K562 (cell line): ENCODE data around the gene ZMIZ1. TPM values are rescaled to one million over a fixed set of nuclear protein-coding genes. Genes with fewer than 3 reads are reported as not detected.

Experiments
- CEBPB ChIP-seq: fragments of 450-650 bp; IDR thresholded peaks from 2 replicates; pipeline ENCODE4 v1.6.1; 2016; ENCODE audit warnings: missing genetic modification characterization, missing compliant biosample characterization
- CEBPG ChIP-seq, 3 experiments: fragments of 200-800 bp in 1 of 3; sonication (Bioruptor generic) in 1 of 3; sonication (generic) in 1 of 3; formaldehyde crosslinking in 1 of 3; IDR thresholded peaks in 2 of 3; conservative IDR thresholded peaks in 1 of 3; 2 replicates each; pipeline versions ENCODE4 v1.6.1 to v1.8.0; 2016 to 2022; ENCODE audit warnings: missing compliant biosample characterization in 2 of 3, missing genetic modification characterization in 2 of 3, mild to moderate bottlenecking in 1 of 3, missing genetic modification reagents in 1 of 3
- ETV6 ChIP-seq, 3 experiments: fragments of 150-350 bp in 1 of 3; sonication (generic) in 1 of 3; formaldehyde crosslinking in 1 of 3; IDR thresholded peaks; 2 replicates each; pipeline versions ENCODE4 v1.6.1 to v1.8.0; 2014 to 2022; ENCODE audit warnings: borderline replicate concordance in 2 of 3, low read depth in 2 of 3, antibody characterized with exemption in 1 of 3, low read length in 1 of 3, mild to moderate bottlenecking in 1 of 3, missing genetic modification reagents in 1 of 3
- IRF2 ChIP-seq: sonication (generic); formaldehyde crosslinking; IDR thresholded peaks from 2 replicates; pipeline ENCODE4 v1.8.1; 2022; ENCODE audit warnings: mild to moderate bottlenecking, missing genetic modification reagents
- NCOR1 ChIP-seq: fragments of 450-650 bp; IDR thresholded peaks from 2 replicates; pipeline ENCODE4 v1.6.1; 2016; ENCODE audit warnings: mild to moderate bottlenecking, moderate library complexity
- NR3C1 ChIP-seq: sonication (generic); formaldehyde crosslinking; IDR thresholded peaks from 2 replicates; pipeline ENCODE4 v1.8.1; 2022; ENCODE audit warnings: missing genetic modification reagents
- POLR2B ChIP-seq: fragments of 450-650 bp; IDR thresholded peaks from 2 replicates; pipeline ENCODE4 v1.6.1; 2018; ENCODE audit warnings: low read depth; ENCODE audit not compliant: partially characterized antibody
- PTTG1 ChIP-seq: fragments of 450-650 bp; IDR thresholded peaks from 2 replicates; pipeline ENCODE4 v1.6.1; 2016; ENCODE audit warnings: low read depth, mild to moderate bottlenecking, missing genetic modification characterization, missing compliant biosample characterization
- RBM15 ChIP-seq: fragments of 200-400 bp; formaldehyde crosslinking; IDR thresholded peaks from 2 replicates; pipeline ENCODE4 v1.6.1; 2018; ENCODE audit warnings: mild to moderate bottlenecking, low read length, moderate library complexity; ENCODE audit not compliant: insufficient read depth
- SRSF9 ChIP-seq: fragments of 200-400 bp; formaldehyde crosslinking; IDR thresholded peaks from 2 replicates; pipeline ENCODE4 v1.6.1; 2017; ENCODE audit warnings: low read depth, low read length, borderline replicate concordance
- ZNF511 ChIP-seq: sonication (generic); formaldehyde crosslinking; IDR thresholded peaks from 2 replicates; pipeline ENCODE4 v1.8.0; 2022; ENCODE audit warnings: mild to moderate bottlenecking, missing genetic modification reagents
- ZNF592 ChIP-seq: fragments of 450-650 bp; IDR thresholded peaks from 2 replicates; pipeline ENCODE4 v1.6.1; 2017; ENCODE audit warnings: antibody characterized with exemption, mild to moderate bottlenecking
- ZSCAN29 ChIP-seq: fragments of 450-650 bp; IDR thresholded peaks from 2 replicates; pipeline ENCODE4 v1.6.1; 2017
- polyA plus RNA-seq, 8 experiments: library from polyadenylated mRNA; depleted of rRNA in 4 of 8; stranded (reverse) in 5 of 8; unstranded in 3 of 8; fragments of >200 nt; fragmentation: Nextera tagmentation in 2 of 8; fragmentation: Illumina TruSeq in 1 of 8; extraction: Ambion mirVana in 2 of 8; extraction: Trizol in 1 of 8; gene quantifications; 2 replicates each; pipeline versions ENCODE4 v1.2.1 to v1.2.3, GENCODE V29; 2011 to 2014; ENCODE audit warnings: inconsistent platforms in 1 of 8, missing spikeins in 1 of 8
- total RNA-seq, 7 experiments: library from RNA; depleted of rRNA in 6 of 7; stranded (reverse); fragments of >200 nt in 6 of 7; fragmentation: Illumina TruSeq in 2 of 7; extraction: Trizol in 2 of 7; gene quantifications; 2 replicates each; pipeline versions ENCODE4 v1.2.1 to v1.2.3, GENCODE V29; 2011 to 2021; ENCODE audit warnings: low replicate concordance in 1 of 7
- TF ChIP-seq, protein P1 (sequence below): IDR thresholded peaks from 2 replicates; pipeline ENCODE4 v1.6.1; 2014; ENCODE audit warnings: antibody characterized with exemption
- TF ChIP-seq, protein P2 (sequence below): fragments of 450-650 bp; IDR thresholded peaks from 2 replicates; pipeline ENCODE4 v1.6.1; 2018; ENCODE audit not compliant: partially characterized antibody

The ZMIZ1 gene
- total and polyA plus RNA-seq, 9 of the 15 experiments (the other 6 are each of a cell fraction or from before 2014, with no cell fraction given), result 1.0 to 37.3 (median 4.3) TPM

DNA sequence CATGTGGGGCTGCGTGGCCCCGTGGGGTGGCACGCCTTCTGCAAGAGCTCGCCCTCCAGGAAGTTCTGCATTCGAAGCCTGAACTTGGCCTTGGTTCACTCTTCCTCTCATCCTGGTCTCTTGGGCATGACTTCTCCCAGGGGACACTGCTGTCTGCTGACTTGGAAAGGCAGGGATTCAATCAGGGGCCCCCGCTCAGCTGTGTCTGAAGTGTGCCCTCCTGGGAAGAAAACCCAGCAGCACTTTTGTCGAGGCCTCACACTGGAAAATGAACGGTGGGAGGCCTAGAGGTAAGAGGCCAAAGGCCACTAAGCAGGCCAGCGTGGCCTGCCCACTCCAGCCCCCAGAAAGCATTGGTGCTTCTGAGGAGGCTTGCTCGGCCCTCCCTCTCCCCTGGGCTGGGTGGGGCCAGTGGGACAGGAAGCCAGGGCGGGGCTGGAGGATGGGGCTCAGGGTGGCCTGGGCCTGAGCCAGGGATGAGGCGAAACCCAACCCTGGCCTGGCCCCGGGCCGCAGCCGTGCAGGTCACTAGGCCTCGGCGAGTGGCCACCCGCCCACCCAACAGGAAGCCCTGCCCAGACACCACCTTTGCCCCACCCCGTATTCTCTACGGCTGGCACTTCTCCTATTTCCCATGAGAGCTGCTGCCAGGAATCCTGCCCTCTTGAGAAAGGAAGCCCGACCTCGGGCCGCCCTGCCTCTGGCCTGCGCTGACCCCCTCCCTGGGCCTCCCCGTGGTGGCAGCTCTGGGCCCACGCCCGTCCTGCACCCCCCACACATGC is 81.1 kb downstream of the ZMIZ1 start (continued):
- peak; percentile 51 for TF ChIP-seq NCOR1
- no peak for TF ChIP-seq PTTG1 (tag)
- TF ChIP-seq, protein P1, sequence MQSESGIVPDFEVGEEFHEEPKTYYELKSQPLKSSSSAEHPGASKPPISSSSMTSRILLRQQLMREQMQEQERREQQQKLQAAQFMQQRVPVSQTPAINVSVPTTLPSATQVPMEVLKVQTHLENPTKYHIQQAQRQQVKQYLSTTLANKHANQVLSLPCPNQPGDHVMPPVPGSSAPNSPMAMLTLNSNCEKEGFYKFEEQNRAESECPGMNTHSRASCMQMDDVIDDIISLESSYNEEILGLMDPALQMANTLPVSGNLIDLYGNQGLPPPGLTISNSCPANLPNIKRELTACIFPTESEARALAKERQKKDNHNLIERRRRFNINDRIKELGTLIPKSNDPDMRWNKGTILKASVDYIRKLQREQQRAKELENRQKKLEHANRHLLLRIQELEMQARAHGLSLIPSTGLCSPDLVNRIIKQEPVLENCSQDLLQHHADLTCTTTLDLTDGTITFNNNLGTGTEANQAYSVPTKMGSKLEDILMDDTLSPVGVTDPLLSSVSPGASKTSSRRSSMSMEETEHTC, result no peak
- no peak for TF ChIP-seq CEBPB
- TF ChIP-seq POLR2B, result peak; percentile 66
- TF ChIP-seq SRSF9, result no peak
- TF ChIP-seq ZNF592, result peak; percentile 97
- TF ChIP-seq ZSCAN29, result peak; percentile 9; the same call in 1 of the 2 replicates
- no peak for TF ChIP-seq CEBPG (CRISPR knock-in tag; IDR thresholded peaks at IDR 0.05)
- no peak for TF ChIP-seq CEBPG (tag; conservative IDR thresholded peaks at IDR 0.05 in 1 of 2, IDR thresholded peaks at IDR 0.05 in 1 of 2)
- TF ChIP-seq IRF2 (CRISPR knock-in tag), result no peak
- TF ChIP-seq NR3C1 (CRISPR knock-in tag), result no peak
- TF ChIP-seq ZNF511 (CRISPR knock-in tag), result no peak
- TF ChIP-seq, protein P2, sequence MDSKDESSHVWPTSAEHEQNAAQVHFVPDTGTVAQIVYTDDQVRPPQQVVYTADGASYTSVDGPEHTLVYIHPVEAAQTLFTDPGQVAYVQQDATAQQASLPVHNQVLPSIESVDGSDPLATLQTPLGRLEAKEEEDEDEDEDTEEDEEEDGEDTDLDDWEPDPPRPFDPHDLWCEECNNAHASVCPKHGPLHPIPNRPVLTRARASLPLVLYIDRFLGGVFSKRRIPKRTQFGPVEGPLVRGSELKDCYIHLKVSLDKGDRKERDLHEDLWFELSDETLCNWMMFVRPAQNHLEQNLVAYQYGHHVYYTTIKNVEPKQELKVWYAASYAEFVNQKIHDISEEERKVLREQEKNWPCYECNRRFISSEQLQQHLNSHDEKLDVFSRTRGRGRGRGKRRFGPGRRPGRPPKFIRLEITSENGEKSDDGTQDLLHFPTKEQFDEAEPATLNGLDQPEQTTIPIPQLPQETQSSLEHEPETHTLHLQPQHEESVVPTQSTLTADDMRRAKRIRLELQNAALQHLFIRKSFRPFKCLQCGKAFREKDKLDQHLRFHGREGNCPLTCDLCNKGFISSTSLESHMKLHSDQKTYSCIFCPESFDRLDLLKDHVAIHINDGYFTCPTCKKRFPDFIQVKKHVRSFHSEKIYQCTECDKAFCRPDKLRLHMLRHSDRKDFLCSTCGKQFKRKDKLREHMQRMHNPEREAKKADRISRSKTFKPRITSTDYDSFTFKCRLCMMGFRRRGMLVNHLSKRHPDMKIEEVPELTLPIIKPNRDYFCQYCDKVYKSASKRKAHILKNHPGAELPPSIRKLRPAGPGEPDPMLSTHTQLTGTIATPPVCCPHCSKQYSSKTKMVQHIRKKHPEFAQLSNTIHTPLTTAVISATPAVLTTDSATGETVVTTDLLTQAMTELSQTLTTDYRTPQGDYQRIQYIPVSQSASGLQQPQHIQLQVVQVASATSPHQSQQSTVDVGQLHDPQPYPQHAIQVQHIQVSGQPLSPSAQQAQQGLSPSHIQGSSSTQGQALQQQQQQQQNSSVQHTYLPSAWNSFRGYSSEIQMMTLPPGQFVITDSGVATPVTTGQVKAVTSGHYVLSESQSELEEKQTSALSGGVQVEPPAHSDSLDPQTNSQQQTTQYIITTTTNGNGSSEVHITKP, result no peak
- no peak for TF ChIP-seq RBM15
- no peak for TF ChIP-seq ETV6 (IDR thresholded peaks at IDR 0.05; ENCODE audit: borderline replicate concordance in 1 of 2, low read depth in 2 of 2, low read length in 1 of 2)
- TF ChIP-seq ETV6 (CRISPR knock-in tag; IDR thresholded peaks at IDR 0.05; ENCODE audit: borderline replicate concordance), result no peak
